K562 (cell line): ENCODE measurements around the gene CDCA3.

ENCODE experiments used
- CEBPB ChIP-seq: fragments of 450-650 bp; IDR thresholded peaks from 2 replicates; pipeline ENCODE4 v1.6.1; 2016; ENCODE audit warnings: missing genetic modification characterization, missing compliant biosample characterization
- HNRNPUL1 ChIP-seq: fragments of 200-400 bp; formaldehyde crosslinking; IDR thresholded peaks from 2 replicates; pipeline ENCODE4 v1.6.1; 2017; ENCODE audit warnings: low read length
- TFAM ChIP-seq: fragments of 250-450 bp; sonication (Bioruptor Pico); conservative IDR thresholded peaks from 2 replicates; pipeline ENCODE4 v1.5.0; 2021; ENCODE audit warnings: mild to moderate bottlenecking, moderate library complexity

DNA sequence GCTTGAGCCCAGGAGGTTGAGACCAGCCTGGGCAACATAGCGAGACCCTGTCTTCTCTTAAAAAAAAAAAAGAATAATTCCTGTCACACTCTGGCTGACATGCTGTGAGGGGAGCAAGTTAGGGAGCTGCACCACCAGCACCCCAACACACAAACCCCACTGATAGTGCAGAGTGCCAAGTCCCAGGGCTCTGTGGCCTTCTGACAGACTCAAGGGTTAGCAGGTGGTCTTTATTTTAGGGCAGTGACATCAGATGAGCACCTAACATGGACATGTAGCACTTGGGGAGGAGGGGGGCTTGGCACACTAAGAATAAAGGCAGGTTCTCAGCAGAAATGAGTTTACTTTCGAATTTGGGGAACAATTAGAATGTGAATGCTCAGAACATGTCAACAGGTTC lies 7.7 kb upstream of the CDCA3 start:
- TF ChIP-seq HNRNPUL1 (no peak), CEBPB (no peak), TFAM (CRISPR knock-in tag) (no peak)
